Endothelial cell of umbilical vein (primary cell): ENCODE data around the gene SPATA2L. TPM values are rescaled to one million over a fixed set of nuclear protein-coding genes. Genes with fewer than 3 reads are reported as not detected.

Source experiments
- BruUV-seq: library from RNA; stranded (reverse); fragments of 400-500 nt; replicated peaks from 2 replicates; lab custom pipeline; 2021; lab: Mats Ljungman, UMichigan
- CTCF ChIA-PET: fragments of 300-600, 350-600 bp; sonication (Branson Sonifier 250); formaldehyde crosslinking; loops from one replicate; lab custom pipeline; 2021; ENCODE audit warnings: antibody characterized with exemption, inconsistent platforms; lab: Charles Lee
- POLR2A ChIA-PET: fragments of 300-600, 350-600 bp; sonication (Branson Sonifier 250); formaldehyde crosslinking; loops from one replicate; lab custom pipeline; 2021; ENCODE audit warnings: antibody characterized with exemption, inconsistent platforms; lab: Charles Lee
- DNase-seq: peaks from one replicate; pipeline ENCODE4 v3.0.0-alpha.2; 2011; ENCODE audit warnings: low read depth, low spot score
- FAIRE-seq: peaks from 2 replicates; lab custom pipeline; 2011; peaks lifted over from hg19 to GRCh38; lab: Jason Lieb, UNC
- H2AFZ ChIP-seq: 2 replicates; pipeline ENCODE4 v1.6.0; 2012; ENCODE audit warnings: low read depth, low read length, control low read depth, inconsistent platforms
- H3K27ac ChIP-seq: 2 replicates; pipeline ENCODE4 v1.5.1; 2011; ENCODE audit warnings: low read depth, mild to moderate bottlenecking, control low read depth, low read length, moderate library complexity; ENCODE audit not compliant: insufficient read depth
- H3K27me3 ChIP-seq, 2 experiments: 2 replicates each; pipeline versions ENCODE4 v1.6.0 to v1.6.1; 2011; ENCODE audit warnings: low read length in 2 of 2, mixed read lengths in 1 of 2; ENCODE audit not compliant: control insufficient read depth in 2 of 2, insufficient read depth in 2 of 2
- H3K36me3 ChIP-seq, 2 experiments: 2 replicates in 1 of 2; 3 replicates in 1 of 2; pipeline ENCODE4 v1.5.1; 2011; ENCODE audit warnings: low read length in 2 of 2, mild to moderate bottlenecking in 1 of 2, moderate library complexity in 1 of 2; ENCODE audit not compliant: control insufficient read depth in 2 of 2, insufficient read depth in 2 of 2; ENCODE audit errors: extremely low read depth in 1 of 2
- H3K4me1 ChIP-seq: 3 replicates; pipeline ENCODE4 v1.5.1; 2011; ENCODE audit warnings: mild to moderate bottlenecking, low read length; ENCODE audit not compliant: control insufficient read depth, insufficient read depth; ENCODE audit errors: extremely low read depth
- H3K4me2 ChIP-seq: 2 replicates; pipeline ENCODE4 v1.6.1; 2011; ENCODE audit warnings: low read length, control low read depth, mixed read lengths; ENCODE audit not compliant: insufficient read depth
- H3K4me3 ChIP-seq, 3 experiments: fragments of 200-600 bp in 1 of 3; sonication (generic), shearing (Covaris generic) in 1 of 3; replicated peaks in 1 of 3; 2 replicates each; pipeline ENCODE4 v1.5.1; 2011 to 2016; ENCODE audit warnings: control low read depth in 3 of 3, low read length in 3 of 3, mild to moderate bottlenecking in 2 of 3, inconsistent platforms in 1 of 3, low read depth in 1 of 3, moderate library complexity in 1 of 3; ENCODE audit not compliant: insufficient read depth in 1 of 3
- H3K79me2 ChIP-seq: 2 replicates; pipeline ENCODE4 v1.6.0; 2012; ENCODE audit warnings: low read length, inconsistent platforms; ENCODE audit not compliant: control insufficient read depth, insufficient read depth
- H3K9ac ChIP-seq: replicated peaks from 2 replicates; pipeline ENCODE3; 2011; ENCODE audit warnings: low read length, control low read depth; ENCODE audit not compliant: insufficient read depth; ENCODE audit errors: extremely low read depth
- H3K9me1 ChIP-seq: replicated peaks from 3 replicates; pipeline ENCODE4 v1.6.0; 2011; ENCODE audit warnings: mild to moderate bottlenecking, low read length; ENCODE audit not compliant: control insufficient read depth, insufficient read depth; ENCODE audit errors: extremely low read depth
- H3K9me3 ChIP-seq: replicated peaks from 2 replicates; pipeline ENCODE4 v1.5.1; 2012; ENCODE audit warnings: low read length, inconsistent platforms; ENCODE audit not compliant: control insufficient read depth, insufficient read depth
- H4K20me1 ChIP-seq: replicated peaks from 2 replicates; pipeline ENCODE3; 2011; ENCODE audit warnings: mild to moderate bottlenecking, low read length; ENCODE audit not compliant: control insufficient read depth, insufficient read depth; ENCODE audit errors: extremely low read depth
- CTCF ChIP-seq, 2 donors: IDR thresholded peaks; 1 replicate in 1 of 2; 2 replicates in 1 of 2; pipeline ENCODE4 v1.5.1; 2011; ENCODE audit warnings: low read length in 2 of 2, mild to moderate bottlenecking in 2 of 2, moderate library complexity in 2 of 2, control low read depth in 1 of 2, inconsistent platforms in 1 of 2, low read depth in 1 of 2; ENCODE audit not compliant: insufficient read depth in 1 of 2; ENCODE audit errors: extremely low read depth in 1 of 2
- EZH2 ChIP-seq: IDR thresholded peaks from 2 replicates; pipeline ENCODE4 v1.6.1; 2012; ENCODE audit warnings: borderline replicate concordance, low read depth, mild to moderate bottlenecking, moderate library complexity, low read length, inconsistent platforms; ENCODE audit not compliant: severe bottlenecking
- FOS ChIP-seq: IDR thresholded peaks from 2 replicates; pipeline ENCODE4 v1.6.1; 2011; ENCODE audit warnings: mild to moderate bottlenecking, low read length, moderate library complexity, borderline replicate concordance; ENCODE audit not compliant: insufficient read depth
- GATA2 ChIP-seq: IDR thresholded peaks from 2 replicates; pipeline ENCODE4 v1.7.0; 2011; ENCODE audit warnings: low read depth, mild to moderate bottlenecking, moderate library complexity, mixed read lengths, low read length; ENCODE audit not compliant: insufficient read length, insufficient read depth
- JUN ChIP-seq: IDR thresholded peaks from 2 replicates; pipeline ENCODE4 v1.6.1; 2011; ENCODE audit warnings: borderline replicate concordance, low read depth; ENCODE audit not compliant: insufficient read length, insufficient read depth
- MAX ChIP-seq: IDR thresholded peaks from 2 replicates; pipeline ENCODE4 v1.6.1; 2011; ENCODE audit not compliant: insufficient read depth, insufficient read length
- MYC ChIP-seq: IDR thresholded peaks from one replicate; pipeline ENCODE4 v1.6.1; 2011; ENCODE audit warnings: mild to moderate bottlenecking, low read depth, low read length
- POLR2A ChIP-seq: IDR thresholded peaks from 2 replicates; pipeline ENCODE4 v1.6.1; 2012; ENCODE audit warnings: low read depth, mild to moderate bottlenecking, control low read depth, low read length
- POLR2AphosphoS5 ChIP-seq: IDR thresholded peaks from 2 replicates; pipeline ENCODE4 v1.6.1; 2012; ENCODE audit warnings: low read depth, mild to moderate bottlenecking, control low read depth, low read length, moderate library complexity; ENCODE audit not compliant: insufficient read depth
- dilution Hi-C: fragments of 300-500 bp; cut with MboI; formaldehyde crosslinking; loops from one replicate; pipeline ENCODE4 v1.15.0; 2019; ENCODE audit warnings: low sequenced_read_pairs; ENCODE audit not compliant: extremely low pct_ligation_motif_present
- intact Hi-C: fragments of 100-400 bp; cut with micrococcal nuclease; formaldehyde crosslinking; loops from one replicate; pipeline ENCODE4 v1.10.0; 2022
- polyA plus RNA-seq, 4 experiments: library from polyadenylated mRNA; depleted of rRNA in 3 of 4; stranded (reverse) in 3 of 4; unstranded in 1 of 4; fragments of >200 nt; gene quantifications; 2 replicates each; pipeline versions ENCODE4 v1.2.1 to v1.2.3, GENCODE V29; 2011 to 2012; ENCODE audit warnings: missing spikeins in 1 of 4
- total RNA-seq: library from RNA; stranded (reverse); gene quantifications from 2 replicates; pipeline ENCODE4 v1.2.3, GENCODE V29; 2021

Gene SPATA2L
- total and polyA plus RNA-seq, 2 donors (not counting 3 experiments of a cell fraction or from before 2014, with no cell fraction given): 7.3 to 7.4 TPM

- Histone ChIP-seq H3K79me2 (peaks cover 9% of the 10 kb centered on the region), H3K4me1 (peaks cover 4% of the 10 kb centered on the region), H2AFZ (no peak overlapping the region), H4K20me1 (no peaks in the 10 kb centered on the region), H3K9me3 (no peaks in the 10 kb centered on the region), H3K4me3 (no peak overlapping the region), H3K9ac (no peak overlapping the region), H3K27me3 (no peaks in the 10 kb centered on the region), H3K36me3 (peaks cover 3 to 39% of the 10 kb centered on the region in 2 experiments), H3K27ac (no peak overlapping the region), H3K4me2 (no peak overlapping the region), H3K9me1 (no peaks in the 10 kb centered on the region)
- CTCF ChIA-PET: no interaction called here
- no TSS peak for BruUV-seq
- FAIRE-seq: no peak
- DNase-seq: no peak
- TF ChIP-seq MYC: no peak
- no peak for TF ChIP-seq GATA2
- no peak for TF ChIP-seq EZH2
- TF ChIP-seq CTCF (IDR thresholded peaks at IDR 0.05; ENCODE audit: extremely low read depth in 1 of 2, insufficient read depth in 1 of 2, low read depth in 1 of 2, low read length in 2 of 2): no peak
- TF ChIP-seq MAX: no peak
- no peak for TF ChIP-seq POLR2A
- TF ChIP-seq FOS: no peak
- no peak for TF ChIP-seq JUN
- TF ChIP-seq POLR2AphosphoS5: no peak
- dilution Hi-C loops (no loop called here), intact Hi-C loops (no loop called here)
- POLR2A ChIA-PET: no interaction called here
Observed at GRCh38 chr16:89691231-89691985, 10.1 kb downstream of the SPATA2L start.
